ENCODE measurements around the gene GPR62. TPM values are rescaled to one million over a fixed set of nuclear protein-coding genes. Genes with fewer than 3 reads are reported as not detected.

The GPR62 gene
- total and polyA plus RNA-seq, 2 of the 8 experiments (the other 6 are each of a cell fraction or from before 2014, with no cell fraction given): 0.22 to 0.29 TPM

DNA sequence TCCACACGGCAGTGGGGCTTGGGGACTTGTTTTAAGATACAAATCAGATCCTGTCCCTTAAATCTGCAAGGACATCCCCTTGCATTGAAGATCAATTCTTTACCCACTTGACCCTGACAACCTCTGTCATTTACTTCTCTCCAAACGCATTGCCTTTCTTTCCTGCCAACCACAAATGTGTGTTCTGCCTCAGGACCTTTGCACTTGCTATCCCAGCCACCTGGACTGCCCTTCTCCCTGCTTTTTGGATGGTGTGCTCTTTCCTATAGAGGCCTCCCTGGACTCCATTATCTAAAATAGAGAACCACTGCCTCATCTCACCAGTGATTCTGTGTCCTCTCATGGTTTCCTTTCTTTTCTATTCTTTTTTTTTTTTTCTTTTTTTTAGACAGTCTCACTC lies 42.0 kb downstream of the GPR62 start:
- POLR2A ChIA-PET (ENCODE audit: partially characterized antibody): interaction anchor here (1.2 to 1.5 kb wide), 4 partner anchors 14 to 56 kb away, joined by 3 to 8 read pairs (median 4); partner anchors contain the start of gene ACY1
- 83% methylated on average over 2 of the region's 2 CpGs; no CpG with 5 or more reads in 1 of the 2 experiments for WGBS, 2 experiments (ENCODE audit: extremely low coverage in 1 of 2, insufficient coverage in 1 of 2, insufficient read length in 1 of 2, insufficient replicate concordance in 2 of 2, low coverage in 1 of 2, low lambda C conversion rate in 2 of 2, missing lambda C conversion rate in 1 of 2)
- FAIRE-seq: no peak

More for the DNA sequence above, 42.0 kb downstream of the GPR62 start:
- peaks cover 4% of the 10 kb centered on the region for H3K79me1 ChIP-seq (ENCODE audit: low read depth, low read length)
- no peak for DNase-seq (ENCODE audit: low read depth in 1 of 2, low spot score in 2 of 2)
- no peak overlapping the region for H3K14ac ChIP-seq (ENCODE audit: insufficient read length)
- H3K18ac ChIP-seq (ENCODE audit: extremely low read depth, low read length): no peak overlapping the region
- H2BK20ac ChIP-seq (ENCODE audit: low read length): no peak overlapping the region
- H3K56ac ChIP-seq (replicated peaks; ENCODE audit: insufficient read length, low read depth, low read length): no peak overlapping the region
- peak overlapping the region; percentile 76; the same call in 1 of the 2 replicates for H2BK15ac ChIP-seq (ENCODE audit: low read length)
- H4K5ac ChIP-seq (ENCODE audit: insufficient read length, low read depth, low read length): no peak overlapping the region
- H3K4ac ChIP-seq (replicated peaks; ENCODE audit: insufficient read length, low read depth, low read length): no peak overlapping the region
- H3K79me2 ChIP-seq (ENCODE audit: control insufficient read depth in 1 of 2, insufficient read depth in 2 of 2, low read length in 2 of 2): peaks cover 0 to 17% of the 10 kb centered on the region in 2 experiments; a peak in 3 of 4 replicates
- H2BK5ac ChIP-seq (ENCODE audit: low read depth, low read length): no peak overlapping the region
- H2AK5ac ChIP-seq (ENCODE audit: low read depth, low read length): no peak overlapping the region
- no peaks in the 10 kb centered on the region for H3K9me3 ChIP-seq (ENCODE audit: insufficient read depth in 2 of 2, low read depth in 1 of 2, low read length in 1 of 2)
- H4K91ac ChIP-seq (replicated peaks; ENCODE audit: insufficient read length, low read length): no peak overlapping the region
- H3K36me3 ChIP-seq (ENCODE audit: control insufficient read depth in 2 of 4, insufficient read depth in 4 of 4, low read length in 3 of 4): peaks cover 17 to 30% (median 24%) of the 10 kb centered on the region in 4 experiments
- no peak overlapping the region for H4K8ac ChIP-seq (ENCODE audit: extremely low read depth, insufficient read depth, low read length)
- TF ChIP-seq KDM1A (IDR thresholded peaks at IDR 0.05; ENCODE audit: borderline replicate concordance, low read length) (peak; percentile 79), E2F6 (IDR thresholded peaks at IDR 0.05) (no peak), RXRA (IDR thresholded peaks at IDR 0.05; ENCODE audit: insufficient read depth, low read depth, low read length) (no peak)
- H3K27me3 ChIP-seq (replicated peaks in 1 of 4; ENCODE audit: control insufficient read depth in 3 of 4, extremely low read depth in 1 of 4, insufficient read depth in 3 of 4, low read length in 3 of 4): no peaks in the 10 kb centered on the region; a peak in 1 of 7 replicates
- no peak overlapping the region for H2BK12ac ChIP-seq (ENCODE audit: low read depth, low read length)
- H3K4me1 ChIP-seq (replicated peaks in 1 of 4; ENCODE audit: control insufficient read depth in 3 of 4, insufficient read depth in 4 of 4, low read length in 3 of 4): peaks cover 8 to 24% (median 10%) of the 10 kb centered on the region in 4 experiments
- no peak overlapping the region for H2AFZ ChIP-seq (ENCODE audit: low read length)
- no peak overlapping the region for H3K23ac ChIP-seq (ENCODE audit: insufficient read length)
- H3K9ac ChIP-seq (replicated peaks in 1 of 4; ENCODE audit: extremely low read depth in 1 of 4, low read depth in 3 of 4, low read length in 3 of 4): no peak overlapping the region
- H3K27ac ChIP-seq (ENCODE audit: low read depth, low read length): no peak overlapping the region
- CTCF ChIA-PET (ENCODE audit: partially characterized antibody): interaction anchor here (0.7 to 2.6 kb wide), 6 partner anchors 15 to 381 kb away, joined by 3 to 13 read pairs (median 6); no protein-coding TSS in a partner anchor
- no peak overlapping the region; a peak in 1 of 4 replicates for H3K4me2 ChIP-seq (ENCODE audit: insufficient read depth in 1 of 2, low read depth in 2 of 2, low read length in 2 of 2)
- H4K20me1 ChIP-seq (replicated peaks in 1 of 2; ENCODE audit: control insufficient read depth in 1 of 2, insufficient read depth in 2 of 2, low read length in 2 of 2): peaks cover under 1 to 6% of the 10 kb centered on the region in 2 experiments
- H2BK120ac ChIP-seq (replicated peaks; ENCODE audit: low read depth, low read length): no peak overlapping the region
- H3K4me3 ChIP-seq (ENCODE audit: extremely low read depth in 1 of 4, insufficient read depth in 2 of 4, low read depth in 3 of 4, low read length in 4 of 4): no peak overlapping the region
- H3K23me2 ChIP-seq (ENCODE audit: low read depth, low read length): peaks cover 5% of the 10 kb centered on the region; the same call in 1 of the 2 replicates

Data from H1 (cell line).